DMS53 treated with DMSO at 0.1 percent for 48 hours (cell line): ENCODE measurements around the gene TAS1R2.

Source experiments
- DNase-seq: peaks from one replicate; lab custom pipeline; 2025; ENCODE audit not compliant: unreplicated experiment; lab: John Stamatoyannopoulos, UW

The TAS1R2 gene

DNA sequence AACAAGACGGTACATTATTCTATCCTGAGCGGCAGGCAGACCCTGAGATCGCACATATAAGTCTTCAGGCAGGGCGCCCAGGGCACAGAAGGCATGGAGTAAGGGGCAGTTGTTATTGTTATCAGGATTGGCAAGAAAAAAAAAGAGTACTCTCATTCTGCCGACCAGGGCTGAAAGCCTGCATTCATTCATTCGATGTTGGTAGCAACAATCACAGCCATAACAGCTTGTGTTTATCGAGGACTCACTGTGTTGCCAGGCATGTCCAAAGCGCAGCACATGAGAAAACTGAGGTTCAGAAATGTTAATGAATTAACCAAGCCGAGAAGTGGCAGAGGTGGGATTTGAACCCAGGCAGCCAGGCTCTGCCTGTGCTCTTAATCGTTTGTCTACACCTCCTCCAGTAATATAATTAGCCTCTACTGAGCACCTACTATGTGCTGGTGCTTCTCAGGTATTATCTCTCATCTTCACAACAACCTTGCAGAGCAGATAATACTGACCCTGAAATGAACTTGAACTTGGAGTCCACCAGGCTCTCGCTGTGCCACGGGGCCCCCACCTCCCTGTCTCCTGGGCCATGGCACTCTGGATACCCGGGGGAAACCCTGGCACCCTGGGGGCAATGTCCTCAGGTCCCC is 56.2 kb downstream of the TAS1R2 start:
- DNase-seq = no peak

DNA sequence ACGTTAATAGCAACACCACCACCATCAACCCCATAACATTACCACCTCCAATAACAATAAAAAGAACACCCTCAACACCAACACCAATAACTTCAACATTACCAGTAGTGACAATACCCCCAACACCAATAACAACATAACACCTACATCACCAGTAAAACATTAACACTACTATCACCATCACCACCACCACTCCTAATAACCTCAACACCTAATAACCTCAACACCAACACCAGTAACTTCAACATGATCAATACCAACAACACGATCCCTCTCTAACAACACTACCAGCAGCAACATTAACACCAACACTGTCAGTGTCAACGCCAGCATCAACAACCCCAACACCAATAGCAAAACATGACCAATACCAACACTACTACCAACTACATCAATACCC is 57.2 kb downstream of the TAS1R2 start:
- DNase-seq = no peak

DNA sequence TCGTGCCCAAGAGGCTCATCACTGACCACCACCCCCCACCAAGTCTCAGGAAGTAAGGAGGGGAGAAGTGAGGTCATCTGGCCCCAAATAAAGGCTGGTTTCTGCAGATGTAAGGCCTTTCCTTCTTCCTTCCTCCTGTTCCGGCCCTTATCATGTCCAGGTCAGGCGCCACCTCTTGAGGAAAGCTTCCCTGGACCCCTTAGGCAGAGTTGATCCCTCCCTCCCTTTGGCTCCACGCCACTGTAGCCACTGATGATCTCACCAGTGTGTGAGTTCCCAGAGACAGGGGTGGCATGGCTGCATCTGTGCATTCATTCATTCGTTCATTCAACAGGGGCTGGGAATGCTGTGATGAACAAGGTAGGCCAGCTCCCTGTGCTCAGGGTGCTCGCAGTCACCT is 59.2 kb downstream of the TAS1R2 start:
- no peak for DNase-seq

DNA sequence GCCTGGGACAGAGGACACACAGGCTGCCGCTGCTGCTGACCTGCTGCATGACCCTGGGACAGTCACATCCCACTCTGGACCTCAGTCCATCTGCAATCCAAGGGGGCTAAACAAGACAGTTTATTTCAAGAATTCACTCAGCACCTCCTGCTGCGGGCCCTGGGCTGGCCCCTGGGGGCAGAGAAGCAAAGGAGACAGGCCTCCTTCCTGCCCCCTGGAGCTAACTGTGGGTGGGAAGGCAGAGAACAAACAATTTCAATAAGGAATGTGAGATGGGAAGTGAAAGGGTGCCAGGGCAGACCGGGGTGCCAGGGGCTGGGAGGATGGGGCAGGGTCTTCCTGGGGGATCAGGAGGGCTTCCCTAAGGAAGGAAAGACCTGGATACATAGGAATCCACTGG is 60.0 kb downstream of the TAS1R2 start:
- DNase-seq = no peak

DNA sequence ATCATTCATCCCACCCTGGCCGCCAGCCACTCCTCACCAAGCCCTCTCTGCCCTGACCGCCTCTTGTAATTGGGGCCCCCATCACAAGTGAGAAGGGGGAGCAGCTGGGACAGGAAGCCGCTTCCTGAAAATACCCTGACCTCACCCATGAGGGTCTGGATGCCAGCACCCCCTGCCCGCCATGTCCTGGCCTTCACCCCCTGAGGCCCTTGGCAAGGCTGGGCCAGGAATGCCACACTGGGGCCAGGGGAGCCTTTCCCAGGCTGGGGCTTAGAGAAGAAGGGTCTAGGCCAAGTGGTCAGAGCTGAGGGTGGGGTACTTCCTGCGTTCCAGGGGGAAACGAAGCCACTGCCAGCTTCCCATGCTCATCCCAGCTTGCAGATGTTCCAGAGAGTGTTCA is 60.5 kb downstream of the TAS1R2 start:
- no peak for DNase-seq

DNA sequence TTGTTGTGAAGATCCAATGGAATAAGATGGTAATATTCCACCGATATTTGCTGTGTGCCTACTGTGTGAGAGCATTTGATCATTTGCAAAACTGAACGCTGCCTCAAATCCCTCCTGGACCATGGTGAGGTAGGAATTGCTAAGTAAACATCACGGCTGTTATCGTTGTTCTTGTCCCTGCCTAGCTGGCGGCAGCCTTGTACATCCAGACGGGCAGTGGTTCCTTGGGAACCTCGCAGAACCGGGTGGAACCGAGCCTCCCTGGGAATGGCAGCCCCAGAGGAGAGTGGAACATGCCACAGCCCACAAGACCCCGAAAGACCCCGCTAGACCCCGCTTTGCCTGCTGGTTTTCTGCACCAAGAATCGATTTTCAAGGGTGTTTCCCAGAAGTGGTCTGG is 60.9 kb downstream of the TAS1R2 start:
- DNase-seq = no peak

DNA sequence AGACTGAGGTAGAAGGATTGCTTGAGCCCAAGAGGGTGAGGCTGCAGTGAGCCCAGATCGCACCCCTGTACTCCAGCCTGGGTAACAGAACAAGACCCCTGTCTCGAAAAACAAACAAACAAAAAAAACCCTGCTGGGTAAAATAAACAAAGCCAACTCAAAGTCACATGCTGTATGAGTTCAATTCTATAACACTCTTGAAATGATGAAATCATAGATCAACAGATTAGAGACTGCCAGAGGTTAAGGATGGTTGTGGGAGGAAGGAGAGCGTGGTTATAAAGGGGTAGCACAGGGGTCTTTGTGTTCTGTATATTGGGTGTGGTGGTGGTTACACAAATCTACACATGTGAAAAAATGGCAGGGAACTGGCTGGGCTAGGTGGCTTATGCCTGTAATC is 62.5 kb downstream of the TAS1R2 start:
- no peak for DNase-seq

DNA sequence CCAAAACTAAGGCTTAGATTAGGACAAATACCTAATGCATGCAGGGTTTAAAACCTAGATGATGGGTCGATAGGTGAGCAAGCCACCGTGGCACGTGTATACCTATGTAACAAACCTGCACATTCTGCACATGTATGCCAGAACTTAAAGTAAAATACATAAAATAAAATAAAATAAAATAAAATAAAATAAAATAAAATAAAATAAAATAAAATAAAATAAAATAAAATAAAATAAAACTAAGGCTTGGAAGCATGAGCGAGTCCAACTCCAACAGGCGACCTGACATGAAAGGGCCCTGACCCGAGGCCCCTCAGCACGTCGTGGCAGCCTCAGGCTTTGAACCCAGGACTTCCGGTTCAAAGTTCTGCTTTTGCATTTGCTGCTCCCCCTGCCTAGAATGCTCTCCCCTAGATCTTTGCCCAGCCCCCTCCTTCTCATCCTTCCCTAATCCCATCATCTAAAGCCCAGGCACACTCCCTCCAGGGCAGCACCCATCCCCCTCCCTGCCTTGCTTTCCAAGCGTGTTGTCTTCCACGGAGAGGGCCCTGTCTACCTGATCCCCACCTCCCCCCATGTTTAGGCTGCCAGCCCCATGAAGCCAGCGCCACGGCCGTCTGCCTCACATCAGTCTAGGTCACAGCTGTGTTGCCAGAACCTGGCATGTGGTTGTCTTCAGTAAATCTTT is 64.3 kb downstream of the TAS1R2 start:
- DNase-seq = no peak

DNA sequence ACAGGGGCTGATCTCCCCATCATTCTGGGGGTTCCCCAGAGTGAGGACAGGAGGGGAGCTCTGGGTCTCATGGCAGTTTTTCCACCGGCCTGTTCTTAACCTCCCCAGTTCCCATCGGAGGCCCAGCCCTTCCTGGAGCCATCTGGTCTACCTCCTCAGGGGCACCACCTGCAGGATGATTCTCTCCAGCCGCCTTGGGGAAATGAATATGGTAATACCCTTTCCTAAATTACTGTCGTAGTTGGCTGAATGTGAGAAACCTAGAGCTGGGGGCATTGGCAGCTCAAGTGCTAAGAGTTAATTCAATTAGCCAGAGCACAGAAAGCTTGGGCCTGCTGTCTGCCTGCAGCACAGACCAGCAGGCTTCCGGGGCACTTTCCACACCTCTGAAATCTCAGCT is 64.9 kb downstream of the TAS1R2 start:
- no peak for DNase-seq

DNA sequence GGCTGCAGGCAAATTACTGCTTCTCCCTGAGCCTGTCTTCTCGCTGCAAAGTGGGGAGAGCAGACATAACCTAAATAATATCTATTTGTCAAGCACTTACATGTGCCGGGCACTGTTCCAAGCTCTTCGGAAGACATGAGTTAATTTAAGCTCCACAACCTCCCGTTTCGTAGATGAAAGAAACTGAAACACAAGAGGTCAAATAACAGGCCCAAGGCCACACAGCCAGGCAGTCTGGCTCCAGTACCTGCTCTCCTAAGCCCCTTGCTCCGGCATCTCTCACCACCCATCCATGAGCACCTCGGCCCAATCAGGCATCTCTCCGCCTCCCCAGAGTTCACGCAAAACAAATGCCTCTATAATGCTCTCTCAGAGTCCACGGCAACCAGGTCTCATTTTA is 65.4 kb downstream of the TAS1R2 start:
- DNase-seq = no peak

DNA sequence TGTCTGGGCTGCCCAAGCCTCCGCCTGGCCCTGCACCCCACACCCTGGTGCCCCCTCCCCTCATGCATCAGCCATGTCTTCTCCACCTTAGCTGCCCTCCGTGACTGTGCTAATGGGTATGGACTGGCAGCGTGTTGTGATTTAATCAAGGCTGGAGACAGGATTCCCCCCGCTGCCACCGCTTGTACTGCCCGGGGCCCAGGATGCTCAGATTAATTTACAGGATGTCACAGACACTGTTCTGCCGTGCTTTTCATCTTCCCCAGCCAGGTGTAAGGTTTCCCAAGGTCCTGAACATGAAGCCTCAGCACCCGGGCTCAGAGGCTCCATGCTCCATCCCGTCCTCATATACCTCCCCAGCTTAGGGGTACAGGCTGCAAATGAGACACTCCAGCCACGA is 66.3 kb downstream of the TAS1R2 start:
- no peak for DNase-seq

DNA sequence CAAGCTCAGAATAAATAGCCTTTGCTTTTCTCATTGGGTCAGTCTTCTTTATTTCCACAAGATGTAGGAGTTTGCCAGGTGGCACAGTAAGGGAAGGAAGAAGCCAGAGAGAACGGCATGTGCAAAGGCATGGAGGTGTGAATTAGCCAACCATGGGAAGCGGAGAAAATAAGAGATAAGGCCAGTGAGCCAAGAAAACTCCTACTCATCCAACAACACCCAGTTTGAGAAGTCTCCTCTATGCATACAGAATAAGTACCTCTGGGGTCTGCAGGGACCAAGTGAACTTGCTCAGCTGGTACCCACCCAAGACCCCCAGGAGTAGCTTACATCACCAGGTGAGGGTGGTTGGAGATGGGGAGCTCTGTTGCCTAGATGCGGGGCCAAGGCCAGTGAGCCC is 66.7 kb downstream of the TAS1R2 start:
- no peak for DNase-seq
